Fibroblast of pulmonary artery (primary cell): ENCODE data around the gene RBM17.
"Not testable (repeated sequence)": the region's sequence is repeated elsewhere in the genome, so short reads cannot be mapped to it uniquely, and the experiment has no call there.

ENCODE experiments used
- DNase-seq: peaks from one replicate; pipeline ENCODE4 v3.0.0-alpha.2; 2010; ENCODE audit warnings: low read depth
- H3K4me3 ChIP-seq: replicated peaks from 2 replicates; pipeline ENCODE4 v1.5.1; 2011; ENCODE audit warnings: low read depth, mild to moderate bottlenecking, control low read depth, low read length, moderate library complexity
- CTCF ChIP-seq: IDR thresholded peaks from 2 replicates; pipeline ENCODE4 v1.5.1; 2011; ENCODE audit warnings: mild to moderate bottlenecking, control low read depth, low read length, inconsistent platforms; ENCODE audit errors: missing control alignments

The RBM17 gene

DNA sequence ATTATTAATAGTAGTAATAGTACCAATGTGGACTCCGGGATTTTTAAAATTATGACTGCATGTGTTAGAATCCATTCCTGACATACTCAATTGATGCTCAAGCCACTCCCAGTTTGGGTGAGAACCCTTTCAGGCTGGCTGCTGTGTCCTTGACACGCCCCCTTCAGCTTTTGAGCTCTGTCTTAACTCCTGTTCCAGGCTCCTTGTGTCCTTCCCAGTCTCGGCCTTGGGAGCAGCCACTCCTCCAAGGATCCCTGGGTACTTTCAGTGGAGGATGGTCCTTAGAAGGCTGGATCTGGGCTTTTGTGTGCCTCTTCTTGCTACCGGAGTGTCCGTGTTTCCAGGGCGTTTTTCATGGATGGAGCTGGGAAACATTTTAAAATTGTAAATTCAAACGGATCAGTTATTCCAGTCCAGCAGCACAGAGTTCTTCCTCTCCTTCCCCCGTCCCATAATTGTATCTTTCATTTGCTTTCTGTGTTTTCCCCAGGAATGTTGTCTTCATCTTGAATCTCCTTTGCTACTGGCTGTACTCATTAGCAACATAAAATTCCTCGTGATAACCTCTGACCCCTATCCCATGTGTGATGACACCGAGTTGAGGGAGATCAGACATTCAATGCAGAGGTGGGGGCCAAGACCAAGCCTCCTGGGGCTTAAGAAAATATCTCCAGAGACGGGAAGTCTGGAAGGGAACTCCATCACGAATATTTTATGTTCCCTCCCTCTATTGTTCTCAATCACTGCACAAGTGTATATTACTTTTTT, 73.9 kb downstream of the RBM17 start:
- DNase-seq, result peak; percentile 50
- H3K4me3 ChIP-seq, result peak overlapping the region; percentile 46
- TF ChIP-seq CTCF, result no peak

GRCh38 chr10:6163364-6164270, 74.8 kb downstream of the RBM17 start:
- peak; percentile 91 for DNase-seq
- no peak for TF ChIP-seq CTCF

DNA sequence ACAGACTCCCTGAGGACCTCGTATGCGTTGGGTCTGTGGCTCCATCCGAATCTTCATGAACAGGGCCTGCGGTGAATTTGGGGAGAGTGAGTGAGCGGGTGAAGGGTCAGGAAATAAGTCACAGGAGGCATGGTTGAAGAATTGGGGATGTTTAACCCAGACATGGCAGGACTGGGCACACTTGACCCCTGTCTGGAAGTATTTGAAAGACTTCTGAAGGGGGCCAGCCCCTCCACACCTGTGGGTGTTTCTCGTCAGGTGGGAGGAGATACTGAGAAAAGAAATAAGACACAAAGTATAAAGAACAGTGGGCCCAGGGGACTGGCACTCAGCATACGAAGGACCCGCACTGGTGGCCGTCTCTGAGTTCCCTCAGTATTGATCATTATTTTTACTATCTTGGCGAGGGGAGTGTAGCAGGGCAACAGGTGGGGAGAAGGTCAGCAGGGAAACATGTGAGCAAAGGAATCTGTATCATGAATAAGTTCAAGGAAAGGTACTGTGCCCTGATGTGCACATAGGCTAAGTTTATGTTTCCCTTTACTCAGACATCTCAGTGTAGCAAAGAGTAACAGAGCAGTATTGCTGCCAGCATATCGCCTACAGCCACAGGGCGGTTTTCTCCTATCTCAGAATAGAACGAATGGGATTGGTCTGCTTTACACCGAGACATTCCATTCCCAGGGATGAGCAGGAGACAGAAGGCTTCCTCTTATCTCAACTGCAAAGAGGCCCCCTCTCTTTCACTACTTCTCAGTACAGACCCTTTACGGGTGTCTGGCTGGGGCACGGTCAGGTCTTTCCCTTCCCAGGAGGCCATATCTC, 75.6 kb downstream of the RBM17 start:
- peak overlapping the region; percentile 81 for H3K4me3 ChIP-seq
- TF ChIP-seq CTCF, result no peak
- DNase-seq, result peak; percentile 25

More at GRCh38 chr10:6163364-6164270, 74.8 kb downstream of the RBM17 start:
- H3K4me3 ChIP-seq, result peak overlapping the region; percentile 81

DNA sequence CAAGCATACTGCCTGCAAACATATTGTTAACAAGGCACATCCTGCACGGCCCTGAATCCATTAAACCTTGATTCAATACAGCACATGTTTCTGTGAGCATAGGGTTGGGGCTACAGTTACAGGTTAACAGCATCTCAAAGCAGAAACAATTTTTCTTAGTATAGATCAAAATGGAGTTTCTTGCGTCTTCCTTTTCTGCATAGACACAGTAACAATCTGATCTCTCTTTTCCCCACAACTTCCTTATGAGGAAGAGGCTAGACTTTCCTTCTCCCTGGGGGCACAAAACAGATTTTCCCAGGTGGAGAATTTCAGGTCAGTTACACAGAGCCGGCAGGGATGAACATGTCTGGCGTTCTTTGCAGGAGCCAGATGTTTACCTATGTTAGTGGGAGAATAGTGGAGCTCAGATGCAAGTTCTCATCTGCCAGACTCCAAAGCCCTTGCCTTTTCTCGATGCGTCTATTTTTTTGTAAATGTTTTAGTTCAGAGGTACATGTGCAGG, 76.4 kb downstream of the RBM17 start:
- no peak overlapping the region for H3K4me3 ChIP-seq
- no peak for TF ChIP-seq CTCF
- no peak for DNase-seq

- not testable (repeated sequence) for DNase-seq
Measured at GRCh38 chr10:6165933-6166332, 77.1 kb downstream of the RBM17 start.

More at GRCh38 chr10:6165933-6166332, 77.1 kb downstream of the RBM17 start:
- not testable (repeated sequence) for H3K4me3 ChIP-seq
